Breast epithelium (tissue), 4 donors: ENCODE results near the gene ANK2. TPM values are rescaled to one million over a fixed set of nuclear protein-coding genes. Genes with fewer than 3 reads are reported as not detected.
"Not testable (repeated sequence)": the region's sequence is repeated elsewhere in the genome, so short reads cannot be mapped to it uniquely, and the experiment has no call there.

ENCODE experiments used
- DNase-seq, 2 donors: peaks; one replicate each; pipeline ENCODE4 v3.0.0-alpha.2; 2019; ENCODE audit warnings: low spot score in 2 of 2
- H3K27ac ChIP-seq, 2 donors: fragments of 200-600 bp; sonication (generic) in 1 of 2; one replicate each; pipeline ENCODE4 v1.5.1; 2016 to 2019; ENCODE audit warnings: mild to moderate bottlenecking in 1 of 2
- H3K27me3 ChIP-seq, 2 donors: fragments of 200-600 bp; sonication (generic) in 1 of 2; one replicate each; pipeline versions ENCODE4 v1.5.1 to v1.6.0; 2017 to 2019; ENCODE audit warnings: control low read depth in 1 of 2, mild to moderate bottlenecking in 1 of 2
- H3K36me3 ChIP-seq: fragments of 200-600 bp; one replicate; pipeline ENCODE4 v1.5.1; 2019
- H3K4me1 ChIP-seq, 2 donors: fragments of 200-600 bp; sonication (generic); one replicate each; pipeline ENCODE4 v1.5.1; 2016 to 2019; ENCODE audit warnings: control low read depth in 1 of 2
- H3K4me3 ChIP-seq, 3 donors: fragments of 200-600 bp; sonication (generic); 1 replicate in 2 of 3; 2 replicates in 1 of 3; pipeline ENCODE4 v1.5.1; 2016 to 2019; ENCODE audit warnings: mild to moderate bottlenecking in 3 of 3, moderate library complexity in 2 of 3
- H3K9me3 ChIP-seq, 2 donors: fragments of 200-600 bp; sonication (generic) in 1 of 2; one replicate each; pipeline ENCODE4 v1.5.1; 2016 to 2019; ENCODE audit warnings: control low read depth in 1 of 2
- CTCF ChIP-seq, 3 donors: fragments of 450-650 bp; IDR thresholded peaks; one replicate each; pipeline ENCODE4 v1.5.1; 2016 to 2017; ENCODE audit warnings: antibody characterized with exemption in 3 of 3, mild to moderate bottlenecking in 3 of 3, moderate library complexity in 3 of 3
- POLR2A ChIP-seq: fragments of 450-650 bp; IDR thresholded peaks from one replicate; pipeline ENCODE4 v1.6.1; 2016; ENCODE audit warnings: antibody characterized with exemption, mild to moderate bottlenecking, moderate library complexity
- POLR2AphosphoS5 ChIP-seq, 3 donors: sonication (generic); formaldehyde crosslinking; IDR thresholded peaks; one replicate each; pipeline ENCODE4 v1.6.1; 2017; ENCODE audit warnings: antibody characterized with exemption in 3 of 3
- intact Hi-C: fragments of 100-400 bp; cut with DNase I; formaldehyde crosslinking; loops from one replicate; pipeline ENCODE4 v1.15.1; 2023; ENCODE audit warnings: low total_unique reads
- total RNA-seq, 3 donors: library from RNA; depleted of rRNA; stranded (reverse); fragments of >200 nt; gene quantifications; one replicate each; pipeline ENCODE4 v1.1.0, GENCODE V29; 2016

Gene ANK2
- total RNA-seq, 3 donors from 2014 or later = 22.0 to 145 (median 36.7) TPM

GRCh38 chr4:113222471-113222870, 173.0 kb downstream of the ANK2 start:
- Histone ChIP-seq H3K36me3 (no peaks in the 10 kb centered on the region), H3K4me3 (no peak overlapping the region), H3K4me1 (no peaks in the 10 kb centered on the region), H3K9me3 (no peaks in the 10 kb centered on the region), H3K27ac (no peak overlapping the region), H3K27me3 (no peaks in the 10 kb centered on the region)
- intact Hi-C loops = no loop called here
- no peak for DNase-seq
- no peak for TF ChIP-seq POLR2A
- no peak for TF ChIP-seq POLR2AphosphoS5 (IDR thresholded peaks at IDR 0.05)
- TF ChIP-seq CTCF (IDR thresholded peaks at IDR 0.05) = no peak

- H3K27me3 ChIP-seq = no peaks in the 10 kb centered on the region
- no peak overlapping the region for H3K27ac ChIP-seq
- no peak for DNase-seq
- no peaks in the 10 kb centered on the region for H3K9me3 ChIP-seq
- H3K36me3 ChIP-seq = no peaks in the 10 kb centered on the region
- no peak overlapping the region for H3K4me3 ChIP-seq
- TF ChIP-seq POLR2AphosphoS5 (IDR thresholded peaks at IDR 0.05) (no peak), CTCF (IDR thresholded peaks at IDR 0.05) (no peak), POLR2A (no peak)
- no peaks in the 10 kb centered on the region for H3K4me1 ChIP-seq
- intact Hi-C loops = no loop called here
Observed at GRCh38 chr4:113223001-113223400, 173.5 kb downstream of the ANK2 start.

GRCh38 chr4:113232194-113232593, 182.7 kb downstream of the ANK2 start:
- Histone ChIP-seq H3K4me3 (no peak overlapping the region), H3K27me3 (no peaks in the 10 kb centered on the region), H3K4me1 (no peaks in the 10 kb centered on the region), H3K36me3 (no peaks in the 10 kb centered on the region), H3K27ac (no peak overlapping the region), H3K9me3 (no peaks in the 10 kb centered on the region)
- no peak for TF ChIP-seq CTCF (IDR thresholded peaks at IDR 0.05)
- TF ChIP-seq POLR2AphosphoS5 (IDR thresholded peaks at IDR 0.05) = no peak
- TF ChIP-seq POLR2A = no peak
- DNase-seq = no peak
- intact Hi-C loops = no loop called here

GRCh38 chr4:113236916-113237315, 187.5 kb downstream of the ANK2 start:
- TF ChIP-seq POLR2AphosphoS5 (IDR thresholded peaks at IDR 0.05) (no peak), CTCF (IDR thresholded peaks at IDR 0.05) (no peak), POLR2A (no peak)
- intact Hi-C loops = no loop called here
- Histone ChIP-seq H3K27me3 (no peaks in the 10 kb centered on the region), H3K36me3 (no peaks in the 10 kb centered on the region), H3K4me3 (no peak overlapping the region), H3K4me1 (no peaks in the 10 kb centered on the region), H3K9me3 (no peaks in the 10 kb centered on the region), H3K27ac (no peak overlapping the region)
- no peak for DNase-seq

GRCh38 chr4:113243312-113243711, 193.9 kb downstream of the ANK2 start:
- no peak for DNase-seq
- H3K4me1 ChIP-seq = no peaks in the 10 kb centered on the region

GRCh38 chr4:113244747-113245146, 195.3 kb downstream of the ANK2 start:
- H3K27me3 ChIP-seq, H3K27ac ChIP-seq, H3K4me3 ChIP-seq, DNase-seq, H3K9me3 ChIP-seq, intact Hi-C loops, H3K36me3 ChIP-seq, H3K4me1 ChIP-seq: not testable (repeated sequence)

More at GRCh38 chr4:113243312-113243711, 193.9 kb downstream of the ANK2 start:
- H3K36me3 ChIP-seq = no peaks in the 10 kb centered on the region
- H3K9me3 ChIP-seq = no peaks in the 10 kb centered on the region
- H3K27me3 ChIP-seq = no peaks in the 10 kb centered on the region
- no peak overlapping the region for H3K4me3 ChIP-seq
- H3K27ac ChIP-seq = no peak overlapping the region
- intact Hi-C loops = no loop called here
- TF ChIP-seq POLR2A = no peak
